GM12878 (cell line): Measurements from ENCODE around the gene CRYGN. TPM values are rescaled to one million over a fixed set of nuclear protein-coding genes. Genes with fewer than 3 reads are reported as not detected.

ENCODE experiments used
- ATAC-seq: fragments of 200-7000 bp; cut with Tn5 transposase; 3 replicates; pipeline ENCODE4 v1.9.1; 2020; ENCODE audit warnings: mild to moderate bottlenecking, moderate library complexity
- BruUV-seq: library from RNA; stranded (reverse); fragments of 400-500 nt; replicated peaks from 2 replicates; lab custom pipeline; 2021; lab: Mats Ljungman, UMichigan
- CTCF ChIA-PET: fragments of 300-600 bp; sonication (Branson Sonifier 250); formaldehyde crosslinking; extraction: SDS; loops from one replicate; lab custom pipeline; 2021; ENCODE audit warnings: inconsistent platforms; lab: Yijun Ruan, JAX
- POLR2A ChIA-PET: fragments of 350-600 bp; formaldehyde crosslinking; extraction: SDS; loops from one replicate; lab custom pipeline; 2021; ENCODE audit warnings: inconsistent platforms; lab: Charles Lee
- RAD21 ChIA-PET: fragments of 300-600 bp; sonication (Branson Sonifier 250); formaldehyde crosslinking; loops from one replicate; lab custom pipeline; 2023; ENCODE audit warnings: antibody characterized with exemption; ENCODE audit not compliant: unreplicated experiment; lab: Charles Lee
- SMC1A ChIA-PET: fragments of 300-600 bp; sonication (Branson Sonifier 250); formaldehyde crosslinking; loops from one replicate; lab custom pipeline; 2023; ENCODE audit not compliant: unreplicated experiment, uncharacterized antibody; lab: Charles Lee
- DNase-seq: peaks from one replicate; pipeline ENCODE4 v3.0.0-alpha.2; 2011; ENCODE audit warnings: low read depth, low spot score
- FAIRE-seq: peaks from 3 replicates; lab custom pipeline; 2011; peaks lifted over from hg19 to GRCh38; lab: Jason Lieb, UNC
- H2AFZ ChIP-seq: 2 replicates; pipeline ENCODE4 v1.6.0; 2011; ENCODE audit warnings: low read depth, low read length, control low read depth; ENCODE audit not compliant: control insufficient read depth
- H3K27ac ChIP-seq: 2 replicates; pipeline ENCODE4 v1.5.1; 2011; ENCODE audit warnings: control low read depth; ENCODE audit not compliant: control insufficient read depth, insufficient read depth
- H3K27me3 ChIP-seq, 2 experiments: replicated peaks in 1 of 2; 2 replicates each; pipeline versions ENCODE4 v1.6.0 to v1.6.1; 2011; ENCODE audit warnings: low read length in 1 of 2; ENCODE audit not compliant: control insufficient read depth in 2 of 2, insufficient read depth in 2 of 2
- H3K36me3 ChIP-seq, 2 experiments: 2 replicates each; pipeline ENCODE4 v1.5.1; 2011; ENCODE audit warnings: low read length in 1 of 2; ENCODE audit not compliant: control insufficient read depth in 2 of 2, insufficient read depth in 2 of 2
- H3K4me1 ChIP-seq: 2 replicates; pipeline ENCODE4 v1.6.1; 2011; ENCODE audit warnings: mild to moderate bottlenecking, low read length, moderate library complexity, mixed read lengths; ENCODE audit not compliant: control insufficient read depth, insufficient read depth
- H3K4me2 ChIP-seq: 2 replicates; pipeline ENCODE4 v1.6.0; 2011; ENCODE audit warnings: control low read depth; ENCODE audit not compliant: control insufficient read depth, insufficient read depth
- H3K4me3 ChIP-seq: fragments of 200-600 bp; sonication (generic); 2 replicates; pipeline ENCODE4 v1.5.1; 2016
- H3K79me2 ChIP-seq: 2 replicates; pipeline ENCODE4 v1.6.0; 2011; ENCODE audit warnings: low read length; ENCODE audit not compliant: control insufficient read depth, insufficient read depth
- H3K9ac ChIP-seq: 2 replicates; pipeline ENCODE4 v1.8.0; 2011; ENCODE audit warnings: low read length, control low read depth, mixed read lengths; ENCODE audit not compliant: control insufficient read depth, insufficient read depth
- H3K9me3 ChIP-seq: replicated peaks from 3 replicates; pipeline ENCODE4 v1.5.1; 2011; ENCODE audit warnings: mild to moderate bottlenecking, low read length; ENCODE audit not compliant: control insufficient read depth, insufficient read depth
- H4K20me1 ChIP-seq: 2 replicates; pipeline ENCODE4 v1.6.0; 2011; ENCODE audit not compliant: control insufficient read depth, insufficient read depth
- ASH2L ChIP-seq: fragments of 300-600, 200-600 bp; sonication (generic); IDR thresholded peaks from 2 replicates; pipeline ENCODE4 v1.6.1; 2017; ENCODE audit warnings: low read depth, mild to moderate bottlenecking, borderline replicate concordance
- BHLHE40 ChIP-seq, 2 experiments: fragments of 450-650 bp in 1 of 2; IDR thresholded peaks; 2 replicates each; pipeline ENCODE4 v1.6.1; 2011 to 2017; ENCODE audit warnings: low read depth in 2 of 2, borderline replicate concordance in 1 of 2, improper control_type of control experiment in 1 of 2, low read length in 1 of 2, mild to moderate bottlenecking in 1 of 2
- FOXM1 ChIP-seq: IDR thresholded peaks from 2 replicates; pipeline ENCODE4 v1.6.1; 2012; ENCODE audit warnings: low read depth, mild to moderate bottlenecking, inconsistent platforms, low read length, moderate library complexity
- HDAC2 ChIP-seq: fragments of 200-600 bp; sonication (generic); IDR thresholded peaks from 2 replicates; pipeline ENCODE4 v1.6.1; 2017
- RB1 ChIP-seq: fragments of 450-650 bp; formaldehyde crosslinking; IDR thresholded peaks from 2 replicates; pipeline ENCODE4 v1.6.1; 2017; ENCODE audit warnings: mild to moderate bottlenecking, borderline replicate concordance
- ZNF207 ChIP-seq: fragments of 450-650 bp; IDR thresholded peaks from 2 replicates; pipeline ENCODE4 v1.6.1; 2014; ENCODE audit warnings: antibody characterized with exemption, mild to moderate bottlenecking, borderline replicate concordance
- WGBS: methylation state at CpG from one replicate; pipeline ENCODE4 v1.1.6; 2016; ENCODE audit warnings: low lambda C conversion rate; ENCODE audit not compliant: insufficient replicate concordance, insufficient coverage; ENCODE audit errors: missing lambda C conversion rate; 5-methylcytosine and 5-hydroxymethylcytosine counted together
- in situ Hi-C: fragments of 300-500 bp; cut with MboI; formaldehyde crosslinking; loops from 9 replicates; pipeline ENCODE4 v1.14.3; 2018; ENCODE audit warnings: mixed read lengths
- intact Hi-C: fragments of 100-400 bp; cut with micrococcal nuclease; formaldehyde crosslinking; loops from one replicate; pipeline ENCODE4 v1.14.2; 2022; ENCODE audit not compliant: unreplicated experiment
- polyA plus RNA-seq, 11 experiments: library from polyadenylated mRNA; depleted of rRNA in 4 of 11; unstranded in 6 of 11; stranded (reverse) in 5 of 11; fragments of >200 nt; fragmentation: Nextera tagmentation in 4 of 11; fragmentation: Illumina TruSeq in 1 of 11; extraction: Ambion mirVana in 4 of 11; extraction: Trizol in 1 of 11; gene quantifications; 1 replicate in 1 of 11; 2 replicates in 10 of 11; pipeline versions ENCODE4 v1.2.1 to v1.2.3, GENCODE V29; 2011 to 2016; ENCODE audit warnings: inconsistent platforms in 2 of 11, missing spikeins in 2 of 11, low read depth in 1 of 11
- total RNA-seq, 4 experiments: library from RNA; depleted of rRNA in 3 of 4; stranded (reverse); fragments of >200 nt in 3 of 4; fragmentation: Illumina TruSeq in 1 of 4; extraction: Trizol in 1 of 4; gene quantifications; 2 replicates each; pipeline versions ENCODE4 v1.2.1 to v1.2.3, GENCODE V29; 2013 to 2021
- TF ChIP-seq, protein P1 (sequence below): IDR thresholded peaks from 2 replicates; pipeline ENCODE4 v1.6.1; 2012; ENCODE audit warnings: low read depth, low read length, improper control_type of control experiment
- TF ChIP-seq, protein P2 (sequence below): fragments of 450-650 bp; IDR thresholded peaks from 2 replicates; pipeline ENCODE4 v1.6.1; 2016; ENCODE audit warnings: mild to moderate bottlenecking
- TF ChIP-seq, protein P3 (sequence below): IDR thresholded peaks from 2 replicates; pipeline ENCODE4 v1.6.1; 2012; ENCODE audit warnings: mild to moderate bottlenecking, low read depth, low read length
- TF ChIP-seq, protein P4 (sequence below): fragments of 450-650 bp; formaldehyde crosslinking; IDR thresholded peaks from 2 replicates; pipeline ENCODE4 v1.5.0; 2022; ENCODE audit warnings: mild to moderate bottlenecking, missing genetic modification characterization
- TF ChIP-seq, protein P5 (sequence below), 3 experiments: IDR thresholded peaks in 2 of 3; conservative IDR thresholded peaks in 1 of 3; 2 replicates each; pipeline ENCODE4 v1.5.1; 2011; ENCODE audit warnings: low read depth in 3 of 3, low read length in 3 of 3, mild to moderate bottlenecking in 3 of 3, control low read depth in 2 of 3, moderate library complexity in 2 of 3, inconsistent platforms in 1 of 3, mixed read lengths in 1 of 3; ENCODE audit not compliant: control insufficient read depth in 2 of 3, insufficient read depth in 1 of 3; ENCODE audit errors: extremely low read depth in 1 of 3

The CRYGN gene
- total and polyA plus RNA-seq, 10 of the 15 experiments (the other 5 are each of a cell fraction or from before 2014, with no cell fraction given), result not detected

DNA sequence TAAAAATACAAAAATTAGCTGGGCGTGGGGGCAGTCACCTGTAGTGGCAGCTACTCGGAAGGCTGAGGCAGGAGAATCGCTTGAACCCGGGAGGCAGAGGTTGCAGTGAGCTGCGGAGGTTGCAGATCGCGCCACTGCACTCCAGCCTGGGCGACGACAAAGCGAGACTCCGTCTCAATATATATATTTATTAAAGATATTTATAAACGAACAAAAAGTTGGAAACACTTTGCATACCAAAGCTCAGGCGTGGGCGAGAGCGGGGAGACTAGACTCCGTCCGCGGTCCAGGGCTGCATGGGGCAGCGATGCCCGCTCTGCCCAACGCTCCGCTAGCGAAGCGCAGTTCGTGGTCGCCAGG is 7.9 kb upstream of the CRYGN start:
- no peaks in the 10 kb centered on the region for H3K79me2 ChIP-seq
- H3K9ac ChIP-seq, result no peak overlapping the region; the same call in 1 of the 2 replicates
- H3K27me3 ChIP-seq, result no peaks in the 10 kb centered on the region; a peak in 1 of 4 replicates
- intact Hi-C loops (loop anchor here (1.0 to 2.0 kb wide), 3 partner anchors 80 to 311 kb away; no protein-coding TSS in a partner anchor), in situ Hi-C loops (loop anchor here (5.0 to 10.0 kb wide), 2 partner anchors 66 to 83 kb away; no protein-coding TSS in a partner anchor)
- no TSS peak for BruUV-seq
- no peaks in the 10 kb centered on the region for H4K20me1 ChIP-seq
- no peaks in the 10 kb centered on the region; the same call in 1 of the 2 replicates for H3K4me1 ChIP-seq
- H3K4me3 ChIP-seq, result no peak overlapping the region
- ChIA-PET RAD21 (interaction anchor here (0.8 to 2.8 kb wide), 5 partner anchors 58 to 138 kb away, joined by 3 to 14 read pairs (median 4); no protein-coding TSS in a partner anchor), CTCF (interaction anchor here (0.5 to 3.1 kb wide), 18 partner anchors 9 to 312 kb away, joined by 3 to 25 read pairs (median 6); no protein-coding TSS in a partner anchor), POLR2A (interaction anchor here (0.9 kb wide), 1 partner anchor 72 kb away, joined by 3 read pairs; the partner anchor contains the start of gene RHEB), SMC1A (interaction anchor here (1.7 to 3.8 kb wide), 5 partner anchors 23 to 132 kb away, joined by 4 to 14 read pairs (median 10); no protein-coding TSS in a partner anchor)
- peak overlapping the region; percentile 86; the same call in 1 of the 2 replicates for H2AFZ ChIP-seq
- WGBS, result 37% methylated on average over 25 of the region's 26 CpGs
- H3K36me3 ChIP-seq, result no peaks in the 10 kb centered on the region
- FAIRE-seq, result no peak
- no peak overlapping the region for H3K27ac ChIP-seq
- peak overlapping the region; percentile 93 for H3K4me2 ChIP-seq
- DNase-seq, result no peak
- no peak for ATAC-seq
- H3K9me3 ChIP-seq, result no peaks in the 10 kb centered on the region
- TF ChIP-seq FOXM1 (no peak), ASH2L (no peak), BHLHE40 (IDR thresholded peaks at IDR 0.05; ENCODE audit: borderline replicate concordance in 1 of 2, low read depth in 2 of 2, low read length in 1 of 2) (no peak), RB1 (no peak), HDAC2 (no peak), ZNF207 (no peak)
- TF ChIP-seq, protein P1, sequence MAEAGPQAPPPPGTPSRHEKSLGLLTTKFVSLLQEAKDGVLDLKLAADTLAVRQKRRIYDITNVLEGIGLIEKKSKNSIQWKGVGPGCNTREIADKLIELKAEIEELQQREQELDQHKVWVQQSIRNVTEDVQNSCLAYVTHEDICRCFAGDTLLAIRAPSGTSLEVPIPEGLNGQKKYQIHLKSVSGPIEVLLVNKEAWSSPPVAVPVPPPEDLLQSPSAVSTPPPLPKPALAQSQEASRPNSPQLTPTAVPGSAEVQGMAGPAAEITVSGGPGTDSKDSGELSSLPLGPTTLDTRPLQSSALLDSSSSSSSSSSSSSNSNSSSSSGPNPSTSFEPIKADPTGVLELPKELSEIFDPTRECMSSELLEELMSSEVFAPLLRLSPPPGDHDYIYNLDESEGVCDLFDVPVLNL, result no peak
- TF ChIP-seq, protein P2, sequence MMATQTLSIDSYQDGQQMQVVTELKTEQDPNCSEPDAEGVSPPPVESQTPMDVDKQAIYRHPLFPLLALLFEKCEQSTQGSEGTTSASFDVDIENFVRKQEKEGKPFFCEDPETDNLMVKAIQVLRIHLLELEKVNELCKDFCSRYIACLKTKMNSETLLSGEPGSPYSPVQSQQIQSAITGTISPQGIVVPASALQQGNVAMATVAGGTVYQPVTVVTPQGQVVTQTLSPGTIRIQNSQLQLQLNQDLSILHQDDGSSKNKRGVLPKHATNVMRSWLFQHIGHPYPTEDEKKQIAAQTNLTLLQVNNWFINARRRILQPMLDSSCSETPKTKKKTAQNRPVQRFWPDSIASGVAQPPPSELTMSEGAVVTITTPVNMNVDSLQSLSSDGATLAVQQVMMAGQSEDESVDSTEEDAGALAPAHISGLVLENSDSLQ, result no peak
- TF ChIP-seq, protein P3, sequence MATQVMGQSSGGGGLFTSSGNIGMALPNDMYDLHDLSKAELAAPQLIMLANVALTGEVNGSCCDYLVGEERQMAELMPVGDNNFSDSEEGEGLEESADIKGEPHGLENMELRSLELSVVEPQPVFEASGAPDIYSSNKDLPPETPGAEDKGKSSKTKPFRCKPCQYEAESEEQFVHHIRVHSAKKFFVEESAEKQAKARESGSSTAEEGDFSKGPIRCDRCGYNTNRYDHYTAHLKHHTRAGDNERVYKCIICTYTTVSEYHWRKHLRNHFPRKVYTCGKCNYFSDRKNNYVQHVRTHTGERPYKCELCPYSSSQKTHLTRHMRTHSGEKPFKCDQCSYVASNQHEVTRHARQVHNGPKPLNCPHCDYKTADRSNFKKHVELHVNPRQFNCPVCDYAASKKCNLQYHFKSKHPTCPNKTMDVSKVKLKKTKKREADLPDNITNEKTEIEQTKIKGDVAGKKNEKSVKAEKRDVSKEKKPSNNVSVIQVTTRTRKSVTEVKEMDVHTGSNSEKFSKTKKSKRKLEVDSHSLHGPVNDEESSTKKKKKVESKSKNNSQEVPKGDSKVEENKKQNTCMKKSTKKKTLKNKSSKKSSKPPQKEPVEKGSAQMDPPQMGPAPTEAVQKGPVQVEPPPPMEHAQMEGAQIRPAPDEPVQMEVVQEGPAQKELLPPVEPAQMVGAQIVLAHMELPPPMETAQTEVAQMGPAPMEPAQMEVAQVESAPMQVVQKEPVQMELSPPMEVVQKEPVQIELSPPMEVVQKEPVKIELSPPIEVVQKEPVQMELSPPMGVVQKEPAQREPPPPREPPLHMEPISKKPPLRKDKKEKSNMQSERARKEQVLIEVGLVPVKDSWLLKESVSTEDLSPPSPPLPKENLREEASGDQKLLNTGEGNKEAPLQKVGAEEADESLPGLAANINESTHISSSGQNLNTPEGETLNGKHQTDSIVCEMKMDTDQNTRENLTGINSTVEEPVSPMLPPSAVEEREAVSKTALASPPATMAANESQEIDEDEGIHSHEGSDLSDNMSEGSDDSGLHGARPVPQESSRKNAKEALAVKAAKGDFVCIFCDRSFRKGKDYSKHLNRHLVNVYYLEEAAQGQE, result no peak
- TF ChIP-seq, protein P4, sequence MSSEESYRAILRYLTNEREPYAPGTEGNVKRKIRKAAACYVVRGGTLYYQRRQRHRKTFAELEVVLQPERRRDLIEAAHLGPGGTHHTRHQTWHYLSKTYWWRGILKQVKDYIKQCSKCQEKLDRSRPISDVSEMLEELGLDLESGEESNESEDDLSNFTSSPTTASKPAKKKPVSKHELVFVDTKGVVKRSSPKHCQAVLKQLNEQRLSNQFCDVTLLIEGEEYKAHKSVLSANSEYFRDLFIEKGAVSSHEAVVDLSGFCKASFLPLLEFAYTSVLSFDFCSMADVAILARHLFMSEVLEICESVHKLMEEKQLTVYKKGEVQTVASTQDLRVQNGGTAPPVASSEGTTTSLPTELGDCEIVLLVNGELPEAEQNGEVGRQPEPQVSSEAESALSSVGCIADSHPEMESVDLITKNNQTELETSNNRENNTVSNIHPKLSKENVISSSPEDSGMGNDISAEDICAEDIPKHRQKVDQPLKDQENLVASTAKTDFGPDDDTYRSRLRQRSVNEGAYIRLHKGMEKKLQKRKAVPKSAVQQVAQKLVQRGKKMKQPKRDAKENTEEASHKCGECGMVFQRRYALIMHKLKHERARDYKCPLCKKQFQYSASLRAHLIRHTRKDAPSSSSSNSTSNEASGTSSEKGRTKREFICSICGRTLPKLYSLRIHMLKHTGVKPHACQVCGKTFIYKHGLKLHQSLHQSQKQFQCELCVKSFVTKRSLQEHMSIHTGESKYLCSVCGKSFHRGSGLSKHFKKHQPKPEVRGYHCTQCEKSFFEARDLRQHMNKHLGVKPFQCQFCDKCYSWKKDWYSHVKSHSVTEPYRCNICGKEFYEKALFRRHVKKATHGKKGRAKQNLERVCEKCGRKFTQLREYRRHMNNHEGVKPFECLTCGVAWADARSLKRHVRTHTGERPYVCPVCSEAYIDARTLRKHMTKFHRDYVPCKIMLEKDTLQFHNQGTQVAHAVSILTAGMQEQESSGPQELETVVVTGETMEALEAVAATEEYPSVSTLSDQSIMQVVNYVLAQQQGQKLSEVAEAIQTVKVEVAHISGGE, result no peak
- TF ChIP-seq, protein P5, sequence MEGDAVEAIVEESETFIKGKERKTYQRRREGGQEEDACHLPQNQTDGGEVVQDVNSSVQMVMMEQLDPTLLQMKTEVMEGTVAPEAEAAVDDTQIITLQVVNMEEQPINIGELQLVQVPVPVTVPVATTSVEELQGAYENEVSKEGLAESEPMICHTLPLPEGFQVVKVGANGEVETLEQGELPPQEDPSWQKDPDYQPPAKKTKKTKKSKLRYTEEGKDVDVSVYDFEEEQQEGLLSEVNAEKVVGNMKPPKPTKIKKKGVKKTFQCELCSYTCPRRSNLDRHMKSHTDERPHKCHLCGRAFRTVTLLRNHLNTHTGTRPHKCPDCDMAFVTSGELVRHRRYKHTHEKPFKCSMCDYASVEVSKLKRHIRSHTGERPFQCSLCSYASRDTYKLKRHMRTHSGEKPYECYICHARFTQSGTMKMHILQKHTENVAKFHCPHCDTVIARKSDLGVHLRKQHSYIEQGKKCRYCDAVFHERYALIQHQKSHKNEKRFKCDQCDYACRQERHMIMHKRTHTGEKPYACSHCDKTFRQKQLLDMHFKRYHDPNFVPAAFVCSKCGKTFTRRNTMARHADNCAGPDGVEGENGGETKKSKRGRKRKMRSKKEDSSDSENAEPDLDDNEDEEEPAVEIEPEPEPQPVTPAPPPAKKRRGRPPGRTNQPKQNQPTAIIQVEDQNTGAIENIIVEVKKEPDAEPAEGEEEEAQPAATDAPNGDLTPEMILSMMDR (IDR thresholded peaks at IDR 0.05 in 2 of 3, conservative IDR thresholded peaks at IDR 0.05 in 1 of 3; ENCODE audit: control insufficient read depth in 2 of 3, extremely low read depth in 1 of 3, insufficient read depth in 1 of 3, low read depth in 3 of 3, low read length in 3 of 3), result no peak
